Medulla oblongata (tissue), 1 donor: ENCODE measurements around the gene YY2.
A peak's percentile ranks its signal among the peaks of the same experiment; 100 is the strongest.
"Not testable (repeated sequence)": the region's sequence is repeated elsewhere in the genome, so short reads cannot be mapped to it uniquely, and the experiment has no call there.

Experiments
- DNase-seq: peaks from one replicate; pipeline ENCODE4 v3.0.0-alpha.2; 2015; ENCODE audit errors: extremely low spot score

YY2 gene

GRCh38 chrX:21874182-21874581, 18.4 kb downstream of the YY2 start:
- DNase-seq: not testable (repeated sequence)

- DNase-seq: no peak
Observed at GRCh38 chrX:21875013-21875412, 19.2 kb downstream of the YY2 start.

GRCh38 chrX:21881881-21882574, 26.2 kb downstream of the YY2 start:
- no peak for DNase-seq

- DNase-seq: peak; percentile 70
Observed at GRCh38 chrX:21883258-21883657, 27.5 kb downstream of the YY2 start.

GRCh38 chrX:21885568-21885967, 29.8 kb downstream of the YY2 start:
- no peak for DNase-seq

- DNase-seq: peak; percentile 21
Observed at GRCh38 chrX:21905313-21905712, 49.5 kb downstream of the YY2 start.

- DNase-seq: no peak
Observed at GRCh38 chrX:21905953-21906352, 50.2 kb downstream of the YY2 start.

GRCh38 chrX:21907260-21907659, 51.5 kb downstream of the YY2 start:
- DNase-seq: peak; percentile 15
